HG02943 (cell line): ENCODE results near the gene FBXO24.

Experiments used
- ATAC-seq: cut with Tn5 transposase; IDR thresholded peaks from one replicate; pipeline ENCODE4 v1.9.1; 2021; ENCODE audit warnings: mild to moderate bottlenecking, low read depth, moderate library complexity; ENCODE audit not compliant: unreplicated experiment

FBXO24 gene

GRCh38 chr7:100649826-100650565 lies 63.9 kb downstream of the FBXO24 start:
- ATAC-seq, result no peak
